ENCODE measurements around the gene ITGA1.

ITGA1 gene

DNA sequence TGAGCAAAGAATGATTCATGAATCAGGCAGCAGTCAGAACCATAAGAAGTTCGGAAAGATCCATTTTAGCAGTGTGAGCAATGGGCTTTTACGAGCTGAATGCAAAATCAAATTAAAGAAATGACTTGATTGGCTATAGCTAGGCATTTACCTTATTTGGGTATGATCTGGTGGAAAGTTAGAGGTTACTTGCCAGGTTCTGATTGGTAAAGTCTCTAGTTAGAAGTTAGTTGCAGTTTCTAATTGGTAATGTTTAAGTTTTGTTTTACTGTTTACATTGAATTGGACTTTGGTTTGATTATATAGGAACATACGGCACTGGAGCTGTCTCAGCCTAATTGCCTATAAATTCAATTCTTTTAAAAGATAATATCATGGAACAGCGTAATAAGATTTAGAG is 97.9 kb downstream of the ITGA1 start:
- WGBS, 2 donors (ENCODE audit: extremely low coverage in 2 of 2, insufficient read length in 2 of 2, insufficient replicate concordance in 1 of 2) = no CpG with 5 or more reads among the region's 4 CpGs
- Histone ChIP-seq H3K27me3 (ENCODE audit: control insufficient read depth in 3 of 3, insufficient read depth in 3 of 3, low read depth in 1 of 3, low read length in 3 of 3) (peaks cover 0 to 5% (median 0%) of the 10 kb centered on the region in 3 experiments), H3K18ac (ENCODE audit: low read length) (no peak overlapping the region), H4K8ac (ENCODE audit: low read depth, low read length) (no peak overlapping the region), H2BK120ac (ENCODE audit: low read depth, low read length) (no peak overlapping the region), H3K27ac (replicated peaks; ENCODE audit: low read length) (no peak overlapping the region), H3K4me1 (ENCODE audit: control insufficient read depth in 2 of 2, insufficient read depth in 1 of 2, low read depth in 1 of 2, low read length in 2 of 2) (no peaks in the 10 kb centered on the region), H3K79me1 (ENCODE audit: low read depth, low read length) (no peaks in the 10 kb centered on the region), H3K14ac (ENCODE audit: low read length) (no peak overlapping the region), H3K23ac (ENCODE audit: low read depth, low read length, poor library complexity) (no peak overlapping the region), H3K4me3 (ENCODE audit: low read length in 2 of 2) (no peak overlapping the region), H3K4ac (ENCODE audit: low read length) (no peak overlapping the region), H3K36me3 (replicated peaks in 1 of 2; ENCODE audit: control insufficient read depth in 2 of 2, insufficient read depth in 2 of 2, low read length in 2 of 2) (no peaks in the 10 kb centered on the region), H4K91ac (ENCODE audit: low read depth, low read length, poor library complexity) (no peak overlapping the region), H2BK5ac (ENCODE audit: low read length) (no peak overlapping the region), H3K9me3 (replicated peaks in 1 of 2; ENCODE audit: control insufficient read depth in 2 of 2, insufficient read depth in 1 of 2, low read depth in 1 of 2, low read length in 2 of 2) (no peaks in the 10 kb centered on the region), H2BK15ac (ENCODE audit: low read length) (no peak overlapping the region), H2AK5ac (ENCODE audit: low read depth, low read length) (no peak overlapping the region), H3K9ac (ENCODE audit: low read depth, low read length, poor library complexity) (no peak overlapping the region), H3K4me2 (ENCODE audit: insufficient read depth, low read length, poor library complexity, severe bottlenecking) (no peak overlapping the region), H2AFZ (ENCODE audit: low read length) (no peak overlapping the region), H2BK12ac (ENCODE audit: low read length) (no peak overlapping the region)
- no peak for DNase-seq (ENCODE audit: low spot score)

DNA sequence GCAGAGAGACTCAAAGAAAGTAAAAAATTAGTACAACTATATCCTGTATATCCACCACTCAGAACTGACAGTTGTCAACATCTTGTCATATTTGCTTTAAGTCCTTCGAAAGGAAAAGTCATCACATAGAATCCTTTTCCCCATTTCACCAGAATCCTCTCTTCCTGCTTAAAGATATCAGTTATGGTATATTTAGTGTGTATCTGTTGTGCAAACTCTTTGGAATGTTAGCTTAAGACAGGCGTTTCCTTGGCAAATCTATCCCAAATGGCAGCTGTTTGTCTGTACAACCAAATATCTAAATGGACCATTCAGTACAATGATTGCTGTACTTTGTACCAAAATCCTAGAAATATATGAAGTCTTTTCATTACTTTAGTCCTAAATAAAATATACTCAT is 98.5 kb downstream of the ITGA1 start:
- Histone ChIP-seq H3K9ac (ENCODE audit: low read depth, low read length, poor library complexity) (no peak overlapping the region), H2BK120ac (ENCODE audit: low read depth, low read length) (no peak overlapping the region), H3K27me3 (ENCODE audit: control insufficient read depth in 3 of 3, insufficient read depth in 3 of 3, low read depth in 1 of 3, low read length in 3 of 3) (no peaks in the 10 kb centered on the region), H3K79me1 (ENCODE audit: low read depth, low read length) (no peaks in the 10 kb centered on the region), H3K4me3 (ENCODE audit: low read length in 2 of 2) (no peak overlapping the region), H2BK12ac (ENCODE audit: low read length) (no peak overlapping the region), H4K91ac (ENCODE audit: low read depth, low read length, poor library complexity) (no peak overlapping the region), H3K18ac (ENCODE audit: low read length) (no peak overlapping the region), H4K8ac (ENCODE audit: low read depth, low read length) (no peak overlapping the region), H2BK5ac (ENCODE audit: low read length) (no peak overlapping the region), H3K4ac (ENCODE audit: low read length) (no peak overlapping the region), H3K27ac (replicated peaks; ENCODE audit: low read length) (no peak overlapping the region), H2BK15ac (ENCODE audit: low read length) (no peak overlapping the region), H3K14ac (ENCODE audit: low read length) (no peak overlapping the region), H3K9me3 (replicated peaks in 1 of 2; ENCODE audit: control insufficient read depth in 2 of 2, insufficient read depth in 1 of 2, low read depth in 1 of 2, low read length in 2 of 2) (no peaks in the 10 kb centered on the region), H3K4me2 (ENCODE audit: insufficient read depth, low read length, poor library complexity, severe bottlenecking) (no peak overlapping the region), H3K23ac (ENCODE audit: low read depth, low read length, poor library complexity) (no peak overlapping the region), H2AK5ac (ENCODE audit: low read depth, low read length) (no peak overlapping the region), H3K36me3 (replicated peaks in 1 of 2; ENCODE audit: control insufficient read depth in 2 of 2, insufficient read depth in 2 of 2, low read length in 2 of 2) (no peaks in the 10 kb centered on the region), H3K4me1 (ENCODE audit: control insufficient read depth in 2 of 2, insufficient read depth in 1 of 2, low read depth in 1 of 2, low read length in 2 of 2) (no peaks in the 10 kb centered on the region), H2AFZ (ENCODE audit: low read length) (no peak overlapping the region)
- no peak for DNase-seq (ENCODE audit: low spot score)
- WGBS, 2 donors (ENCODE audit: extremely low coverage in 2 of 2, insufficient read length in 2 of 2, insufficient replicate concordance in 1 of 2) = no CpG with 5 or more reads among the region's 2 CpGs

DNA sequence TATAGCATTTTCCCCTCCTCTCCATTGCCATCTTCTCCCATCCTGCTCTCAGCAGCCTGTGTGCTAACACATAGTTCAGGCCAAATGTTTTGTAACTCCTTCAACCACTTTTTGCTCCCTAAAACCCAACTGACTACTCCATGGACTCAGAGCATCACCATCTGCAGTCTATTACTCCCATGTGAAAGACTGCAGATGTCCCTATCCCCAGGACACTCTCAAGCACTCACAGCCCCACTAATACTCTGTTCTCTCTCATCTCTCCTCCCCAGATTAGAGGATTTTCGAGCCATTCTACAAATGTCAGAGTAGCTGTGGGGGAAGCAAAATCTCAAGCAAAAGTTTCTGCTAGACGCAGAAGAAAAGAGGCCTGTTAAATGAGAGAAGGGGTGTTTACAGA is 99.3 kb downstream of the ITGA1 start:
- Histone ChIP-seq H3K18ac (ENCODE audit: low read length) (no peak overlapping the region), H3K4ac (ENCODE audit: low read length) (no peak overlapping the region), H3K4me1 (ENCODE audit: control insufficient read depth in 2 of 2, insufficient read depth in 1 of 2, low read depth in 1 of 2, low read length in 2 of 2) (no peaks in the 10 kb centered on the region), H3K23ac (ENCODE audit: low read depth, low read length, poor library complexity) (no peak overlapping the region), H3K4me2 (ENCODE audit: insufficient read depth, low read length, poor library complexity, severe bottlenecking) (no peak overlapping the region), H2BK15ac (ENCODE audit: low read length) (no peak overlapping the region), H2AK5ac (ENCODE audit: low read depth, low read length) (no peak overlapping the region), H3K9ac (ENCODE audit: low read depth, low read length, poor library complexity) (no peak overlapping the region), H4K91ac (ENCODE audit: low read depth, low read length, poor library complexity) (no peak overlapping the region), H2BK120ac (ENCODE audit: low read depth, low read length) (no peak overlapping the region), H3K27me3 (ENCODE audit: control insufficient read depth in 3 of 3, insufficient read depth in 3 of 3, low read depth in 1 of 3, low read length in 3 of 3) (no peaks in the 10 kb centered on the region), H3K36me3 (replicated peaks in 1 of 2; ENCODE audit: control insufficient read depth in 2 of 2, insufficient read depth in 2 of 2, low read length in 2 of 2) (no peaks in the 10 kb centered on the region), H2BK5ac (ENCODE audit: low read length) (no peak overlapping the region), H3K14ac (ENCODE audit: low read length) (no peak overlapping the region), H3K4me3 (ENCODE audit: low read length in 2 of 2) (no peak overlapping the region), H3K79me1 (ENCODE audit: low read depth, low read length) (no peaks in the 10 kb centered on the region), H2BK12ac (ENCODE audit: low read length) (no peak overlapping the region), H3K27ac (replicated peaks; ENCODE audit: low read length) (no peak overlapping the region), H3K9me3 (replicated peaks in 1 of 2; ENCODE audit: control insufficient read depth in 2 of 2, insufficient read depth in 1 of 2, low read depth in 1 of 2, low read length in 2 of 2) (no peaks in the 10 kb centered on the region), H4K8ac (ENCODE audit: low read depth, low read length) (no peak overlapping the region), H2AFZ (ENCODE audit: low read length) (no peak overlapping the region)
- no CpG with 5 or more reads among the region's 2 CpGs for WGBS, 2 donors (ENCODE audit: extremely low coverage in 2 of 2, insufficient read length in 2 of 2, insufficient replicate concordance in 1 of 2)
- no peak for DNase-seq (ENCODE audit: low spot score)

DNA sequence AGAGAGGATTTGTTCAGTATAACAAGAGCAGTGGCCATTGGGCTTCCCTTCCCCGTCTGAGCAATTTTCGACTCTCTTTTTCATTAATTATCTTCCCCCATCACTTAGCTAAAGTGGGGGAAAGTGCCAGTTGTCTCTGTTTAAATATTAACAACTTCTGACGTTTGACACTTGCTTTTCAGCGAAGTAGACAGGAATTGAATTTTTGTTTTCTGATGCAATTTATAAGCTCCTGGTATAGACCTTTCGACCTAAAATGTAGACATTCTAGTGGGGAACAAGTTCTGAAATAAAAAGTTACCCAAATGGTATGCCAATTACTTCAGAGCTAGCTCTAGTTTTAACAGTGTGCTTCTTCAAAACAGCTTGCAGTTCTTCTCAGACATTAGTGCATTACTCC is 100.6 kb downstream of the ITGA1 start:
- no peaks in the 10 kb centered on the region for H3K9me3 ChIP-seq (replicated peaks in 1 of 2; ENCODE audit: control insufficient read depth in 2 of 2, insufficient read depth in 1 of 2, low read depth in 1 of 2, low read length in 2 of 2)
- H3K27me3 ChIP-seq (ENCODE audit: control insufficient read depth in 3 of 3, insufficient read depth in 3 of 3, low read depth in 1 of 3, low read length in 3 of 3) = no peaks in the 10 kb centered on the region
- H3K23ac ChIP-seq (ENCODE audit: low read depth, low read length, poor library complexity) = no peak overlapping the region
- no peak overlapping the region for H3K4me3 ChIP-seq (ENCODE audit: low read length in 2 of 2)
- no peaks in the 10 kb centered on the region for H3K79me1 ChIP-seq (ENCODE audit: low read depth, low read length)
- DNase-seq (ENCODE audit: low spot score) = no peak
- no peak overlapping the region for H2BK120ac ChIP-seq (ENCODE audit: low read depth, low read length)
- H3K36me3 ChIP-seq (replicated peaks in 1 of 2; ENCODE audit: control insufficient read depth in 2 of 2, insufficient read depth in 2 of 2, low read length in 2 of 2) = no peaks in the 10 kb centered on the region
- H2AFZ ChIP-seq (ENCODE audit: low read length) = no peak overlapping the region
- no peak overlapping the region for H3K9ac ChIP-seq (ENCODE audit: low read depth, low read length, poor library complexity)
- H2BK5ac ChIP-seq (ENCODE audit: low read length) = no peak overlapping the region
- H4K91ac ChIP-seq (ENCODE audit: low read depth, low read length, poor library complexity) = no peak overlapping the region
- no CpG with 5 or more reads among the region's 5 CpGs for WGBS, 2 donors (ENCODE audit: extremely low coverage in 2 of 2, insufficient read length in 2 of 2, insufficient replicate concordance in 1 of 2)
- H3K4me1 ChIP-seq (ENCODE audit: control insufficient read depth in 2 of 2, insufficient read depth in 1 of 2, low read depth in 1 of 2, low read length in 2 of 2) = no peaks in the 10 kb centered on the region
- H2BK15ac ChIP-seq (ENCODE audit: low read length) = no peak overlapping the region
- H3K18ac ChIP-seq (ENCODE audit: low read length) = no peak overlapping the region
- H3K4me2 ChIP-seq (ENCODE audit: insufficient read depth, low read length, poor library complexity, severe bottlenecking) = no peak overlapping the region
- no peak overlapping the region for H2BK12ac ChIP-seq (ENCODE audit: low read length)
- H3K14ac ChIP-seq (ENCODE audit: low read length) = no peak overlapping the region
- H2AK5ac ChIP-seq (ENCODE audit: low read depth, low read length) = no peak overlapping the region
- no peak overlapping the region for H3K4ac ChIP-seq (ENCODE audit: low read length)
- no peak overlapping the region for H3K27ac ChIP-seq (replicated peaks; ENCODE audit: low read length)
- no peak overlapping the region for H4K8ac ChIP-seq (ENCODE audit: low read depth, low read length)
